GM19193 (cell line): ENCODE data around the gene SGSM2.
A peak's percentile ranks its signal among the peaks of the same experiment; 100 is the strongest.

Experiments
- POLR2A ChIP-seq: IDR thresholded peaks from 4 replicates; pipeline ENCODE4 v1.6.1; 2011; ENCODE audit not compliant: insufficient read depth, insufficient read length; ENCODE audit errors: extremely low read depth

The SGSM2 gene

DNA sequence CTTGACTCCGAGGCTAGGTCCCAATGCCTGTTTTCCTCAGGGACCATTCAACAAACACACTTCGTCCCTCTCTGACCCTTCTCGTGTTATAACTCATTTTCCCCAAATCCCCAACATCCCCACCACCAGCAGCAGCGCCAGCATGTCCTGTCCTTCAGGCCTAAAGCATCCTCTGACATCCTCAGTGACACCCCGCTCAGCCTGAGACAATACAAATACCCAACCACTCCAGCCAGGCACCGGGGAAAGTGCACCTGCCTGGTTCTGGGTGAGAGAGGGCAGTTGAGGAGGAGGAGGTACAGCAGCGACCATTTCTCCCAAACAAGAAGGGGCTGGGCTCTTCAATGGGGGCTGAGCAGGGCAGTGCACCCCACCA lies 58.9 kb downstream of the SGSM2 start:
- TF ChIP-seq POLR2A, result no peak

DNA sequence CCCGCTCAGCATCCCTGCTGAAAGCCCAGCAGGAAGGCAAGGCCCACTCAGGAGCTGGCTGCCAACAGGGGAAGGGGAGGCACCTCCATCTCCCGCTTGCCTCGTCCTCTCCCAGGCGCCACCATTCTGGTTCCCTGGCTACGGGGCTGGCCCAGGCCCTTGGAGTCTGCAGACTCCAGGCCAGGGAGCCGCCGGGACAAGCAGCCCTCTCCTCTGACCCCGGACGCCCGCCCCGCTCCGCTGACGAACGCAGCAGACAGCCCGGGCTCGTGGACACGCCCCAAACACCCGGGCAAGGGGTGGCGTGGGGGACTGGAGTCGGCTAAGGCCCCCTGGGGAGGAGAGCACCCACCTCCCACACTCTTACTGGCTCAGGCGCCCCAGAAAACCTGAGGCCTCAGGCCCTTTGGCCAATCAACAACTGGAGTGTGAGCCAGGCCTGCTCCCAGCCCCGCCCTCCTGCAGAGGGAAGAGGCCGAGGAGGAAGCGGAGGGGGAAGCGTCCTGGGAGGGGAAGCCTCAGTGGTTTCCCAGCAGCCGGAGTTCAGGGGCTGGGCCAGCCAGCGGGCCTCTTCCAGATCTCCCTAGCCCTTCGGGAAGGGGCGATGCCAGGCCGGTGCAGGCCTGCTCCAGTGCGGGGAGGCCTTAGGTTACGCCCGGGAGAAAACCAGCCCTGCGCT lies 59.4 kb downstream of the SGSM2 start:
- TF ChIP-seq POLR2A, result no peak

DNA sequence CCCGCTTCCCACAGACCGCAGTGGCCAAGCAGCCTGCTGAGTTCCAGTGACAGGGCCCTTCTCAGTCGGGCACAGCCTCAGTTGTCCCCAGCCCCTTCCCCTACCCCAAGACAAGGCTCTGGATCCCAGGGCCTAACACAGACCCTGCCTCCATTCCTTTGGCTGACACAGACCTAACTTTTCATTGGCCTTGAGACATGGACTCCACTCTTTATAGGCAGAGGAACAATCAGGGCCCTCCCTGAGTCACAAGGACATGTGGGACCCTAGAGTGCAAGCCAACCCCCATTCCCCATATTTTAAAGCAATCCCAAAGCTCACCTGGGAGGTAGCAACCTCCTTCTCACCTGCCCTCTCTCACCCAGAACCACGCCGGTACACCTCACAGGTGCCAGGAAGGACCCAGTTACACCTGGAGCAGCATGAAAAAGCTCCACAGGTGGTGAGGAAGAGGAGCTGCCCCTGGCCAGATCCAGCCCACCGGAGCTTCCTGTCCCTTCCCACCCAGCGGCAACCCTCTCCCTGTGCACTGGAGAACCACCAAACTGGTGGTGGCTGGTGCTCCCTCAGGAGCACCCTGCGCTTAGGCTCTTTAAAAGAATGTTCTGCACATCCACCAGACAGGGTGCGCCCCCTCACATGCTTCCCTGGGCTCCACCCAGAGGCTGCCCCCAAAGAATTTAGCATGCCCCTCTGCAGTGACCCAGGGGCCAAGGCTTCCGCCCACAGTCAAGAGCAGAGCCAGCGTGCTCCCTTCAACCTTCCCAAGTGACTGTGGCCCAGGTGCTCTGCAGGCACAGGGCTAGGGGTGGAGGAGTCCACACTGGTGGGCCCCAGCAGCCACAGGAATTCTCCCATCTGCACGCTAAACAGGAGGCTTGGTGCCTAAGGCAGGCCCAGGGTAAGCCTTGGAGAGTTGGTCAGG lies 60.2 kb downstream of the SGSM2 start:
- no peak for TF ChIP-seq POLR2A

DNA sequence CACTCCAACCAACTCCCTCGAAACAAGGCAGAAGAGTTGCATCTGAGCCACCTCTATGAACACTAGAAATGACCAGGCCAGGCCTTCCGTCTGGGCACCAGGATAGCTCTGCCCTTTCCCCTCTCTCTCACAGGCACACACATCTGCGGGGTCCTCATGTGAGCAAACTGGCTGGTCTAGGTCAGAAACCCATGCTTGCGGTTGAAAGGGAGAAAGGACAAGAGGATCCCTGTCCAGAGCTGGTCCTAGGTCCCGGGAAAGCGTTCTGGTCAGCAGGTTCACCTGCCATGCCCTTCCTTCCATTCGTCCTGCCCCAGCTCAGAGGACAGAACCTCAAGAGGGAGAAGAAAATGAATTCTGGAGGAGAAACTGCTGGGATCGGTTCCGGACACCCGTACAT lies 60.9 kb downstream of the SGSM2 start:
- TF ChIP-seq POLR2A, result no peak

DNA sequence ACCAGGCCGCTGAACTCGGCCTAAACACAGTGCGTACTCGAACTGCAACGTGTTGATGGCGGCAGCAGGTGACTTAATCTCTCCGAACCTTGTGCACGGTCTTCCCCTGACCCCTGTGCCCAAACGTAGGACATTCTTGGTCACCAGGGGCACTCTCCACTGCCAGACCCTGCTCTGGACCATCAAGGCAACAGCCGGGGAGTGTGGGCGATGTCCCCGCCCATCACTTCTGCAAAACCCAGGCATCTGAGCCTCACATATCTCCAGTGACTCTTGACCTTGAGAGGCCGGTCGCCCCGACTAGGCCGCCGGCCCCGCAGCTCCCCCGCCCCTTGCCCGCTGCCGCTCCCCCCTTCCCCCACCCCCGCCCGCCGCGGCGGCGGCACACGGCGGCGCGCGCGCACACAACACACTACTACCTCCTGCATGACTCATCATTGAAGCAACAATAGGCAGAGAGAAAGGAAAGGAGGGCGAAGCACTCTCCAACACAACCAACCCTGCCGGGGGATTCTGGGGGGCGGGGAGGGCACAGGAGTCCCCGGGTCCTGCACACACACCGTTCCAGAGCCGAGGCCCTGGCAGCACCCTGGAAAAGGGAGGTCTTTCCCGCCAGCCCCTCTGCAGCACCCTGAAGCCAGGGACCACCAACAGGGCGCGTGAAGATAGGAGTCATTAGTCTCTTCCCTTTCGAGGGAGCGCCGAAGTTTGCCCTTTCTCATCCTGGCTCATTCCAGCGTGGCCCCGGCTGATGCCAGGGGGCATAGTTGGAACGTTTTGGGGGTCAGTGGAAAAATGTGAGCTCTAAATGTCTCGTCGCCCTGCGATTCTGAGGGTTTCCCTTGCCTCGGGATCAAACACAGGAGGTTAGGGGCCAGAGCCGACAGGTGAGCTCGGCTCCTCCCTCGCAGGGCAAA lies 61.6 kb downstream of the SGSM2 start:
- no peak for TF ChIP-seq POLR2A

DNA sequence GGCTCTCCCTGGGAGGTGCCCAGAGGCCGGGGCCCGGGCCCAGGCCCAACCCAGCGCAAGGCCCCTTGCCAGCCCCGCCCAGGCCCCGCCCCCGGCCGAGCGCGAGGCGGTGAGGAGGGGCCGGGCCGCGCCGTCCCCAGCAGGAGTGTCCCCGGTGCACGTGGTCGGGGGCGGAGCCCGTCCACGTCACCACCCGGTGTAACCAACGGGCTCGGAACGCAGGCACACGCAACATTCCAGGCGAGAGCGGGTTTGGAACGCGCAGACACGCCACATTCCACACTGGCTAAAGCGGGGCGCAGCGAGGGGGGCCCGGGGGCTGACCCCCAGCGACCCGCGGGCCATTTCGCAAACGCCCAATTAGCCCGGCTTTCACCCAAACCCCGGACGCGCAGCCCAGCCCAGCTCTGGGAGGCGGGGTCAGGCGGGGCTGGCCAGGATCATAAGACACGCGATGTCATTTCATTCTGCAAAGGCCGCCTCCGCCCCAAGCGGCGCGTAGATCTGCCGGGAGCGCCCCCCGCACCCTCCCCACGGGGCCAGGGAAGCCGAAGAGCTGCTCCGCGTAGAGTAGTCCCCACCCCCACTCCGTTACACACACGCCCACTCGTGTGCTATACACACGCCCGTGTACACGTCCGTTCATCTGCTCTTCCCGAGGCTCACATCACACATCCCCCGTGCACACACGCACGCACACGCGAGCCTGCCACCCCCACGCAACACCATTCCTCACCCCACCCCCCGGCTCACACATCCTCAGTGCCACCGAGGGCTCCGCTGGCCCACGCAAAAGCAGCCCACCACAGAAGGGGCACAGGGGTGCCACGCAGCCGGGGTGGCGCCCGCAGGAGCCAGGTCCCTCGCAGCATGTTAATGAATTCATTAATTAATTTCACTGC lies 62.5 kb downstream of the SGSM2 start:
- peak; percentile 74 for TF ChIP-seq POLR2A

DNA sequence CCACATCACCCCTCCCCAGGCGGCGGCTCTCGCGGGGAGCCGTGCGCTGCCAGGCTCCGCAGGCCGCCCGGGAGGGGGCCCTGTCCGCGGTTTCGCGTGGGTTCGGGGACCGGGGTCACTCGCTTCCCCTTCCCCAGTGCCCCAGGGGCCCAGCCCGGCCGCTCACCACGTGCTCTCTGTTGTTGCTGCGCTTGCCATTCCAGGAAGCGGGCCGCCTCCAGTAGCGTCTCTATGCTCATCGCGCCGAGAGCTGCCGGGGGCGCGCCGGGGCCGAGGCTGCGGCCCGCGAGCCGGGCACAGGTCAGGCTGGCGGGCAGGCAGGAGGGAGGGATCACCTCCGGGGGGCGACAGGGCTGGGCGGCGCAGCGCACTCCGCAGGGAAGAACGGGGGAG lies 63.2 kb downstream of the SGSM2 start:
- TF ChIP-seq POLR2A, result no peak

DNA sequence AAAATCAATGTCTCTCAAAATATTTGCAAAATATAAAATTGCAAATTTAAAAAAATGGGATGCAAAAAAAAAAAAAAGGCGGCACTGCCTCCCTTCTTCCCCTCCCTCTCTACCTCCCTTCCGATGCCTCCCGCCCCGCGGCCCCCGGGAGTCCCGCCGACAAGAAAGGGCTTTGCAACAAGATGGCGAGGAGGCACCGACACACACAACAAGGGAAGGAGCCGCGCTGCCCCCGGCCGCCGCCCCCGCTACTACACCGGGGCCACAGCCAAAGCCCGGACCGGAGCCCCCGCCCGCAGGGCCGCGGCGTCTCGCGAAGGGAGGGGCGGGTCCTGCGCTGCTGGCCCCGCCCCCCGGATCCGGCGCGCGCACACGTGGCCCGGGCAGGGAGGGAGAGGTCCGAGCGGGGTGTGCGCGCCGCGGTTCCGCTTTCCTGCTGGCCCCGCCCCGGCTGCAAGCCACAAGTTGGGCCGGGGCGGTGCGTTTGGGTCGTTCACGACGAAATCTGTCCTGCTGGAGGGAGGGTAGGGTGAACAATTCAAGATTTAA lies 63.6 kb downstream of the SGSM2 start, which contains the start of gene MNT:
Gene MNT, minus strand, starts transcription at position 184 of the 549 bp plus-strand sequence. CDS start 348 bp downstream, outside the sequence.
- TF ChIP-seq POLR2A, result peak; percentile 67

DNA sequence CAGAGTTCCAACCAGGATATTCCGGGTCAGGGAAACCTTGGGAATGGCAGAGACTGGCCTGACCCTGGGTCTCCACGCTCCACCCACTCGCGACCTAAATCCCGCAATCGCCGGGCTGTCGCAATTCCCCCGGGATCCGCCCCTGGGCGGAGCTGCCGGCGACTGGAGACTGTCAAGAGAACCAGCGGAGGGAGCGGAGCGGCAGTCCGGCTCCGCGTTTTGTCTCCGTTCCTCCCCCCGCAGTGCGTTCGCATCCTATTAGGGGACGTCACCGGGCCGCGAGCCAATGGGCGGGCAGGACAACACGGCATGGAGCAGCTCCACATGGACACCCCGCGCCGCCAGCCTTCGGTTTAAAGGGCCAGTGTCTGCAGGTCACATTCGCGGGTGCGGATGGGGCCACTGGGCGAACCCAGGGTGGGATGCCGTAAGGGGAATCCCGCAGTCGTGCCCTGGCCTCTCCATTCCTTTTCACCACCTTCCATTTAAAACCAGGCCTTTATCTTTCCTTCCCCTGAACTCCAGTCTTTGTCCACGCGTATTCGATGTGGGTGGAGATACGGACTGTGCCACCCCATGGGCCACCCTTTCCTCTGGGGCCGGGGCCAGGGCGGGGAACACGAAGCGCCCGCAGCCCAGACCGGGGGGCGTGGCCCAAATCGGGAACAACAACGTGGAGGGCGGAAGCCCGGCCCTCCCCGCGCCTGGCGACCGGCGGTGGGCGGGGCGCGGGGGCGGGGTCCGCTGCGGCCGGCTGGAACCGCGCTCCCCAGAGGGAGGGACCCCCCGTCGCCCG lies 64.3 kb downstream of the SGSM2 start:
- peak; percentile 18 for TF ChIP-seq POLR2A

DNA sequence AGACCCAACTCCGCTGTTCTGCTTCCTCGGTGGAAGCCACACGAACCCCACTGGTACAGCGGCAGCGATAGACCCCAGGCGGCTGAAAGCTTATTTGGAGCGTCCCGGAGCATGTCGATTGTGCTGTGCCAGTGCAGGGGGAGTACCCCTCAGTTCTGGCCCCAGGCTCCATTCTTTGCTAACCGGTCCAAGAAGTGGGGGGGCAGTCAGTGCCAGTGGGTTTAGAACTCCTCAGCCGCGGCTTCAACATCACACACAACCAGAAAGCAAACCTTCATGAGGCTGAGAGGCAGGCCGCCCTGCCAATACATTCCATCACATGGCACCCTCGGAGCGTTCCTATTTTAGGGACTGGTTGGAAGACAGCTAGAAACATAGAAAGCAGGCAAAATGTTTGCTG lies 65.2 kb downstream of the SGSM2 start:
- no peak for TF ChIP-seq POLR2A

DNA sequence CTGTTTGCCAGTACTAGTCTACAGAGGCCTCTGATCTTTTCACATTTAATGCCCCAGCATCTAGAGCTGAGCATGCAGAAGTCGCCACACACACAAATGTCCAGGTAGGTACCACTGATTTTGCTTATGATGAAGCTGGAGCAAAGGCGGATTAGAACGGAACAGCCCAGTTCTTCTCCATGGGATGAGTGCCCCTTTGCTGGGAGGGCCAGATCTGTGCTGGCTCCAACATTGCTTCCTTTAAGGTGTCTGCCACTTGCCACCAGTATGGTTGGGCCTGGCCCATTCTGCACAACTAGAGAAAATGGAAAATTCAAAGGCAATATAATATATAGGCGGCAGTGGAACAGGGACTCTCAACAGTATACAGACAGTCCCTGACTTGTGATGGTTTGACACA lies 65.7 kb downstream of the SGSM2 start:
- TF ChIP-seq POLR2A, result no peak

DNA sequence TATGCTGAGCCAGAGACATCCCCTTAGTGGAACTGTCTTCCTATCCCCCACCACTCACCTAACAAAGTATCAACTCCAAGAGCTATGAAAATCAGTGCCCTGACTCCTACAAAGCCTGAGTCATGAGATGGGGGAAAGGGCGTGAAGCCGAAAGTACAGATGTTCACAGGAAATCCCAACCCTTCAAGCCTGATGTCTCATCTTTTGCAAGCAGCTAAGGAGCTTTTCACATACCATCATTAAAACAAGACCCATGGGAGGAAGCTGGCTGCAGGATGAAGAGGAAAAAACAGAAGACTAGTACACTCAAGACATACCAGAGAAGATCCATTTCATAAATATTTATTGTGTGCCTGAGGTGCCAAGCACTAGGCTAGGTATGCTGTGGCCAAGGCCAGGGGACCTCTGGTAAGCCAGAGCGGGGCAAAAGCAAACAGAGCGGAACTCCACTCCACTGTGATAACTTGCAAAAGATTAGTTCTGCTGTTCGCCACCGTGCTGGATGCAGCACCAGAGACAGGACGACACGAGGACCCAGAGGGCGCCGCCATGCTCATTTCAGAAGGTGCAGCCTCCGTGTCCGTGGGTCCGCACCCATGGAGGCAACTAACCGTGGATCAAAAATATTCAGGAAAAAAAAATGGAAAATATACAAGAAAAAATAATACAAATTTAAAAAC lies 68.1 kb downstream of the SGSM2 start:
- no peak for TF ChIP-seq POLR2A
